HT1080 (cell line): Measurements from ENCODE around the gene KIR2DL1. TPM values are rescaled to one million over a fixed set of nuclear protein-coding genes. Genes with fewer than 3 reads are reported as not detected.
"Not testable (repeated sequence)": the region's sequence is repeated elsewhere in the genome, so short reads cannot be mapped to it uniquely, and the experiment has no call there.

Experiments used
- DNase-seq: peaks from one replicate; pipeline ENCODE4 v3.0.0-alpha.2; 2015; ENCODE audit warnings: low read depth
- total RNA-seq: library from RNA; depleted of rRNA; stranded (reverse); fragments of >200 nt; shearing (Covaris generic); gene quantifications from 2 replicates; pipeline ENCODE4 v1.2.3, GENCODE V29; 2014

Gene KIR2DL1
- total RNA-seq, 1 experiment from 2014 or later: not detected

GRCh38 chr19:54771018-54771960 is 1.7 kb downstream of the KIR2DL1 start:
- peak; percentile 75 for DNase-seq

- not testable (repeated sequence) for DNase-seq
Observed at GRCh38 chr19:54772666-54773065, 3.1 kb downstream of the KIR2DL1 start.

- not testable (repeated sequence) for DNase-seq
Observed at GRCh38 chr19:54775095-54775815, 5.7 kb downstream of the KIR2DL1 start.

GRCh38 chr19:54775830-54776229 is 6.2 kb downstream of the KIR2DL1 start:
- DNase-seq: not testable (repeated sequence)

- DNase-seq: not testable (repeated sequence)
Observed at GRCh38 chr19:54777851-54778250, 8.3 kb downstream of the KIR2DL1 start.

GRCh38 chr19:54778896-54779295 is 9.3 kb downstream of the KIR2DL1 start:
- DNase-seq: not testable (repeated sequence)

- DNase-seq: not testable (repeated sequence)
Observed at GRCh38 chr19:54782916-54783315, 13.3 kb downstream of the KIR2DL1 start.

- not testable (repeated sequence) for DNase-seq
Observed at GRCh38 chr19:54786091-54786723, 16.6 kb downstream of the KIR2DL1 start.

GRCh38 chr19:54788154-54788553 is 18.6 kb downstream of the KIR2DL1 start:
- DNase-seq: not testable (repeated sequence)

- DNase-seq: no peak
Observed at GRCh38 chr19:54790711-54791110, 21.1 kb downstream of the KIR2DL1 start.

- no peak for DNase-seq
Observed at GRCh38 chr19:54791476-54791875, 21.9 kb downstream of the KIR2DL1 start.

- DNase-seq: no peak
Observed at GRCh38 chr19:54792814-54793213, 23.2 kb downstream of the KIR2DL1 start.

GRCh38 chr19:54795758-54796157 is 26.2 kb downstream of the KIR2DL1 start:
- DNase-seq: no peak

GRCh38 chr19:54803410-54803809 is 33.8 kb downstream of the KIR2DL1 start, which contains the start of gene KIR2DL4:
Gene KIR2DL4 (plus strand): TSS chr19:54803610. CDS start chr19:54803652, 42 bp downstream.
- no peak for DNase-seq

GRCh38 chr19:54804101-54804500 is 34.5 kb downstream of the KIR2DL1 start:
- DNase-seq: no peak

GRCh38 chr19:54804571-54804970 is 35.0 kb downstream of the KIR2DL1 start:
- DNase-seq: no peak

- DNase-seq: no peak
Observed at GRCh38 chr19:54805665-54806515, 36.3 kb downstream of the KIR2DL1 start.

- DNase-seq: no peak
Observed at GRCh38 chr19:54806516-54806838, 36.9 kb downstream of the KIR2DL1 start.

GRCh38 chr19:54814571-54814970 is 45.0 kb downstream of the KIR2DL1 start:
- not testable (repeated sequence) for DNase-seq

- not testable (repeated sequence) for DNase-seq
Observed at GRCh38 chr19:54816251-54816650, 46.7 kb downstream of the KIR2DL1 start, which contains the start of gene KIR3DL1. Gene KIR3DL1 (plus strand): TSS chr19:54816468.
